ENCODE data around the gene OSBPL6. TPM values are rescaled to one million over a fixed set of nuclear protein-coding genes. Genes with fewer than 3 reads are reported as not detected.

Gene OSBPL6
- total and polyA plus RNA-seq, 9 of the 15 experiments (the other 6 are each of a cell fraction or from before 2014, with no cell fraction given): 3.4 to 12.7 (median 9.3) TPM

DNA sequence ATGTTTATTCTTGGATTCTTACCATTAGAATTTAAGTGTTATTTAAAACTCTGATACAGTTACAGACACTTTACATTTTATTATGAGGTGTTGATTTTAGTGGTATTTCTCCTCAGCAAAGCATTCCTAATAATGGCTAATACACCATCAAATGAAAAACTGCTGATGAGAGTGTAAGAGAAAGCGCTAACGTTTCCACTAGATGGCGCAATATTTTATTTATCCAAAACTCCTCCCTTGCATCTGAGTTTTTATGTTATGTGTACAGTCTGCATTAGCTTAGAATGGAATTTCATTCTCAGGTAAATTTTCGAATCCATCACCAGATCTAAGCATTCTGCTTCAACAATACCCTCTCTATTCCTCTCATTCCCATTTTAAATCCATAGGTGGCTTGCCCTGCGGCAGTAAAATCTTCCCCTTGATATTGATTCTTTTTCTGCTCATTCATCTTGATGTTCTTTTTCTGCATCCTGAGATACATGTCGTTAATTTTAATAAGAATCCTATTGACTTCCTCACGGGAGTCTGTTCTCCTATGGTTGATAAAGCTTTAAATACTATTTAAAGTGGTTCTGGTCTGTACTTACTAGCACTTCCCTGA, 202.8 kb downstream of the OSBPL6 start (continued):
- TF ChIP-seq MCM5 (IDR thresholded peaks at IDR 0.05; ENCODE audit: low read depth): no peak
- TF ChIP-seq MAFF (IDR thresholded peaks at IDR 0.05; ENCODE audit: low read length): peak; percentile 43; the same call in 1 of the 2 replicates
- no peak for TF ChIP-seq NFXL1 (CRISPR knock-in tag; IDR thresholded peaks at IDR 0.05)
- TF ChIP-seq, protein P1, sequence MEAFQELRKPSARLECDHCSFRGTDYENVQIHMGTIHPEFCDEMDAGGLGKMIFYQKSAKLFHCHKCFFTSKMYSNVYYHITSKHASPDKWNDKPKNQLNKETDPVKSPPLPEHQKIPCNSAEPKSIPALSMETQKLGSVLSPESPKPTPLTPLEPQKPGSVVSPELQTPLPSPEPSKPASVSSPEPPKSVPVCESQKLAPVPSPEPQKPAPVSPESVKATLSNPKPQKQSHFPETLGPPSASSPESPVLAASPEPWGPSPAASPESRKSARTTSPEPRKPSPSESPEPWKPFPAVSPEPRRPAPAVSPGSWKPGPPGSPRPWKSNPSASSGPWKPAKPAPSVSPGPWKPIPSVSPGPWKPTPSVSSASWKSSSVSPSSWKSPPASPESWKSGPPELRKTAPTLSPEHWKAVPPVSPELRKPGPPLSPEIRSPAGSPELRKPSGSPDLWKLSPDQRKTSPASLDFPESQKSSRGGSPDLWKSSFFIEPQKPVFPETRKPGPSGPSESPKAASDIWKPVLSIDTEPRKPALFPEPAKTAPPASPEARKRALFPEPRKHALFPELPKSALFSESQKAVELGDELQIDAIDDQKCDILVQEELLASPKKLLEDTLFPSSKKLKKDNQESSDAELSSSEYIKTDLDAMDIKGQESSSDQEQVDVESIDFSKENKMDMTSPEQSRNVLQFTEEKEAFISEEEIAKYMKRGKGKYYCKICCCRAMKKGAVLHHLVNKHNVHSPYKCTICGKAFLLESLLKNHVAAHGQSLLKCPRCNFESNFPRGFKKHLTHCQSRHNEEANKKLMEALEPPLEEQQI (IDR thresholded peaks at IDR 0.05): no peak
- TF ChIP-seq, protein P2, sequence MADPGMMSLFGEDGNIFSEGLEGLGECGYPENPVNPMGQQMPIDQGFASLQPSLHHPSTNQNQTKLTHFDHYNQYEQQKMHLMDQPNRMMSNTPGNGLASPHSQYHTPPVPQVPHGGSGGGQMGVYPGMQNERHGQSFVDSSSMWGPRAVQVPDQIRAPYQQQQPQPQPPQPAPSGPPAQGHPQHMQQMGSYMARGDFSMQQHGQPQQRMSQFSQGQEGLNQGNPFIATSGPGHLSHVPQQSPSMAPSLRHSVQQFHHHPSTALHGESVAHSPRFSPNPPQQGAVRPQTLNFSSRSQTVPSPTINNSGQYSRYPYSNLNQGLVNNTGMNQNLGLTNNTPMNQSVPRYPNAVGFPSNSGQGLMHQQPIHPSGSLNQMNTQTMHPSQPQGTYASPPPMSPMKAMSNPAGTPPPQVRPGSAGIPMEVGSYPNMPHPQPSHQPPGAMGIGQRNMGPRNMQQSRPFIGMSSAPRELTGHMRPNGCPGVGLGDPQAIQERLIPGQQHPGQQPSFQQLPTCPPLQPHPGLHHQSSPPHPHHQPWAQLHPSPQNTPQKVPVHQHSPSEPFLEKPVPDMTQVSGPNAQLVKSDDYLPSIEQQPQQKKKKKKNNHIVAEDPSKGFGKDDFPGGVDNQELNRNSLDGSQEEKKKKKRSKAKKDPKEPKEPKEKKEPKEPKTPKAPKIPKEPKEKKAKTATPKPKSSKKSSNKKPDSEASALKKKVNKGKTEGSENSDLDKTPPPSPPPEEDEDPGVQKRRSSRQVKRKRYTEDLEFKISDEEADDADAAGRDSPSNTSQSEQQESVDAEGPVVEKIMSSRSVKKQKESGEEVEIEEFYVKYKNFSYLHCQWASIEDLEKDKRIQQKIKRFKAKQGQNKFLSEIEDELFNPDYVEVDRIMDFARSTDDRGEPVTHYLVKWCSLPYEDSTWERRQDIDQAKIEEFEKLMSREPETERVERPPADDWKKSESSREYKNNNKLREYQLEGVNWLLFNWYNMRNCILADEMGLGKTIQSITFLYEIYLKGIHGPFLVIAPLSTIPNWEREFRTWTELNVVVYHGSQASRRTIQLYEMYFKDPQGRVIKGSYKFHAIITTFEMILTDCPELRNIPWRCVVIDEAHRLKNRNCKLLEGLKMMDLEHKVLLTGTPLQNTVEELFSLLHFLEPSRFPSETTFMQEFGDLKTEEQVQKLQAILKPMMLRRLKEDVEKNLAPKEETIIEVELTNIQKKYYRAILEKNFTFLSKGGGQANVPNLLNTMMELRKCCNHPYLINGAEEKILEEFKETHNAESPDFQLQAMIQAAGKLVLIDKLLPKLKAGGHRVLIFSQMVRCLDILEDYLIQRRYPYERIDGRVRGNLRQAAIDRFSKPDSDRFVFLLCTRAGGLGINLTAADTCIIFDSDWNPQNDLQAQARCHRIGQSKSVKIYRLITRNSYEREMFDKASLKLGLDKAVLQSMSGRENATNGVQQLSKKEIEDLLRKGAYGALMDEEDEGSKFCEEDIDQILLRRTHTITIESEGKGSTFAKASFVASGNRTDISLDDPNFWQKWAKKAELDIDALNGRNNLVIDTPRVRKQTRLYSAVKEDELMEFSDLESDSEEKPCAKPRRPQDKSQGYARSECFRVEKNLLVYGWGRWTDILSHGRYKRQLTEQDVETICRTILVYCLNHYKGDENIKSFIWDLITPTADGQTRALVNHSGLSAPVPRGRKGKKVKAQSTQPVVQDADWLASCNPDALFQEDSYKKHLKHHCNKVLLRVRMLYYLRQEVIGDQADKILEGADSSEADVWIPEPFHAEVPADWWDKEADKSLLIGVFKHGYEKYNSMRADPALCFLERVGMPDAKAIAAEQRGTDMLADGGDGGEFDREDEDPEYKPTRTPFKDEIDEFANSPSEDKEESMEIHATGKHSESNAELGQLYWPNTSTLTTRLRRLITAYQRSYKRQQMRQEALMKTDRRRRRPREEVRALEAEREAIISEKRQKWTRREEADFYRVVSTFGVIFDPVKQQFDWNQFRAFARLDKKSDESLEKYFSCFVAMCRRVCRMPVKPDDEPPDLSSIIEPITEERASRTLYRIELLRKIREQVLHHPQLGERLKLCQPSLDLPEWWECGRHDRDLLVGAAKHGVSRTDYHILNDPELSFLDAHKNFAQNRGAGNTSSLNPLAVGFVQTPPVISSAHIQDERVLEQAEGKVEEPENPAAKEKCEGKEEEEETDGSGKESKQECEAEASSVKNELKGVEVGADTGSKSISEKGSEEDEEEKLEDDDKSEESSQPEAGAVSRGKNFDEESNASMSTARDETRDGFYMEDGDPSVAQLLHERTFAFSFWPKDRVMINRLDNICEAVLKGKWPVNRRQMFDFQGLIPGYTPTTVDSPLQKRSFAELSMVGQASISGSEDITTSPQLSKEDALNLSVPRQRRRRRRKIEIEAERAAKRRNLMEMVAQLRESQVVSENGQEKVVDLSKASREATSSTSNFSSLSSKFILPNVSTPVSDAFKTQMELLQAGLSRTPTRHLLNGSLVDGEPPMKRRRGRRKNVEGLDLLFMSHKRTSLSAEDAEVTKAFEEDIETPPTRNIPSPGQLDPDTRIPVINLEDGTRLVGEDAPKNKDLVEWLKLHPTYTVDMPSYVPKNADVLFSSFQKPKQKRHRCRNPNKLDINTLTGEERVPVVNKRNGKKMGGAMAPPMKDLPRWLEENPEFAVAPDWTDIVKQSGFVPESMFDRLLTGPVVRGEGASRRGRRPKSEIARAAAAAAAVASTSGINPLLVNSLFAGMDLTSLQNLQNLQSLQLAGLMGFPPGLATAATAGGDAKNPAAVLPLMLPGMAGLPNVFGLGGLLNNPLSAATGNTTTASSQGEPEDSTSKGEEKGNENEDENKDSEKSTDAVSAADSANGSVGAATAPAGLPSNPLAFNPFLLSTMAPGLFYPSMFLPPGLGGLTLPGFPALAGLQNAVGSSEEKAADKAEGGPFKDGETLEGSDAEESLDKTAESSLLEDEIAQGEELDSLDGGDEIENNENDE (IDR thresholded peaks at IDR 0.05; ENCODE audit: low read depth, low read length): no peak
- TF ChIP-seq BRD9 (IDR thresholded peaks at IDR 0.05; ENCODE audit: low read depth, partially characterized antibody): peak; percentile 17
- TF ChIP-seq, protein P3, sequence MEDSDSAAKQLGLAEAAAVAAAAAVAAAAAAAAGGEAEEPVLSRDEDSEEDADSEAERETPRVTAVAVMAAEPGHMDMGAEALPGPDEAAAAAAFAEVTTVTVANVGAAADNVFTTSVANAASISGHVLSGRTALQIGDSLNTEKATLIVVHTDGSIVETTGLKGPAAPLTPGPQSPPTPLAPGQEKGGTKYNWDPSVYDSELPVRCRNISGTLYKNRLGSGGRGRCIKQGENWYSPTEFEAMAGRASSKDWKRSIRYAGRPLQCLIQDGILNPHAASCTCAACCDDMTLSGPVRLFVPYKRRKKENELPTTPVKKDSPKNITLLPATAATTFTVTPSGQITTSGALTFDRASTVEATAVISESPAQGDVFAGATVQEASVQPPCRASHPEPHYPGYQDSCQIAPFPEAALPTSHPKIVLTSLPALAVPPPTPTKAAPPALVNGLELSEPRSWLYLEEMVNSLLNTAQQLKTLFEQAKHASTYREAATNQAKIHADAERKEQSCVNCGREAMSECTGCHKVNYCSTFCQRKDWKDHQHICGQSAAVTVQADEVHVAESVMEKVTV (CRISPR knock-in tag; IDR thresholded peaks at IDR 0.05): peak; percentile 28; the same call in 1 of the 2 replicates
- peak; percentile 79 for TF ChIP-seq MAFG (tag; conservative IDR thresholded peaks at IDR 0.05)
- TF ChIP-seq ZKSCAN8 (CRISPR knock-in tag; IDR thresholded peaks at IDR 0.05): no peak
- peak; percentile 88 for TF ChIP-seq ZNF316 (IDR thresholded peaks at IDR 0.05)
- TF ChIP-seq CEBPB (tag; IDR thresholded peaks at IDR 0.05): peak; percentile 72
- TF ChIP-seq C11orf30 (IDR thresholded peaks at IDR 0.05; ENCODE audit: low read depth): peak; percentile 81
- TF ChIP-seq MAFK (IDR thresholded peaks at IDR 0.05; ENCODE audit: low read length): peak; percentile 60; the same call in 1 of the 2 replicates
- TF ChIP-seq RAD51 (IDR thresholded peaks at IDR 0.05; ENCODE audit: borderline replicate concordance, low read depth): 0 out of 2 replicates have a peak, but pooled peaks have one; percentile 14
